HL-60 (cell line): ENCODE results near the gene FMN1.

ENCODE experiments used
- GABPA ChIP-seq: IDR thresholded peaks from 2 replicates; pipeline ENCODE4 v1.6.1; 2012; ENCODE audit warnings: low read depth
- POLR2AphosphoS5 ChIP-seq: IDR thresholded peaks from 2 replicates; pipeline ENCODE4 v1.6.1; 2012; ENCODE audit warnings: low read depth
- REST ChIP-seq: IDR thresholded peaks from 2 replicates; pipeline ENCODE4 v1.6.1; 2012; ENCODE audit warnings: low read depth; ENCODE audit not compliant: insufficient replicate concordance
- SPI1 ChIP-seq: IDR thresholded peaks from 2 replicates; pipeline ENCODE4 v1.6.1; 2012; ENCODE audit warnings: low read depth, mild to moderate bottlenecking, borderline replicate concordance
- TF ChIP-seq, protein P1 (sequence below): IDR thresholded peaks from one replicate; pipeline ENCODE4 v1.5.1; 2011; ENCODE audit warnings: low read length, control low read depth, inconsistent platforms; ENCODE audit not compliant: insufficient read depth

DNA sequence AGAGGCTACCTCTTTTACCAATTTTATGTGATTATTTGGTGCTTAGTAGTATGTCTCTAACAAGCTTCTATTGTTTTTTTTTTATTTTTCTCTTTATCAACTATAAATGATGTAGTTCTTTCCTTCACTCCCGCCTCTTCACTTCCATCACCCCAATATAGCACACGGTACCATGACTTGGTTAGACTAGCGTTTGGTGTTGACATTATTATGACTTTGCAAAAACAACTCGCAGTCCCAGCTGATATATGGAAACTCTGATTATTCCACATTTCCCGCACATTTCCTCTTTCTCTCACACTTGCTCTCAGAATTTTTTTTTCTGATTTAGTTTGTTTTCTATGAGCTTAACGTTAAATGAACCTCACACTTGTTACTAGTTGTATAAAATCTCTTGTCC is 314.5 kb downstream of the FMN1 start:
- TF ChIP-seq, protein P1, sequence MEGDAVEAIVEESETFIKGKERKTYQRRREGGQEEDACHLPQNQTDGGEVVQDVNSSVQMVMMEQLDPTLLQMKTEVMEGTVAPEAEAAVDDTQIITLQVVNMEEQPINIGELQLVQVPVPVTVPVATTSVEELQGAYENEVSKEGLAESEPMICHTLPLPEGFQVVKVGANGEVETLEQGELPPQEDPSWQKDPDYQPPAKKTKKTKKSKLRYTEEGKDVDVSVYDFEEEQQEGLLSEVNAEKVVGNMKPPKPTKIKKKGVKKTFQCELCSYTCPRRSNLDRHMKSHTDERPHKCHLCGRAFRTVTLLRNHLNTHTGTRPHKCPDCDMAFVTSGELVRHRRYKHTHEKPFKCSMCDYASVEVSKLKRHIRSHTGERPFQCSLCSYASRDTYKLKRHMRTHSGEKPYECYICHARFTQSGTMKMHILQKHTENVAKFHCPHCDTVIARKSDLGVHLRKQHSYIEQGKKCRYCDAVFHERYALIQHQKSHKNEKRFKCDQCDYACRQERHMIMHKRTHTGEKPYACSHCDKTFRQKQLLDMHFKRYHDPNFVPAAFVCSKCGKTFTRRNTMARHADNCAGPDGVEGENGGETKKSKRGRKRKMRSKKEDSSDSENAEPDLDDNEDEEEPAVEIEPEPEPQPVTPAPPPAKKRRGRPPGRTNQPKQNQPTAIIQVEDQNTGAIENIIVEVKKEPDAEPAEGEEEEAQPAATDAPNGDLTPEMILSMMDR = no peak
- no peak for TF ChIP-seq GABPA
- no peak for TF ChIP-seq REST
- no peak for TF ChIP-seq POLR2AphosphoS5
- TF ChIP-seq SPI1 = no peak
